NCI-H2196 (cell line): Measurements from ENCODE around the gene NFATC2.

Experiments
- DNase-seq: peaks from one replicate; lab custom pipeline; 2025; ENCODE audit not compliant: unreplicated experiment; lab: John Stamatoyannopoulos, UW

Gene NFATC2

GRCh38 chr20:51516855-51517254 lies 25.7 kb downstream of the NFATC2 start:
- no peak for DNase-seq

- DNase-seq, result no peak
Observed at GRCh38 chr20:51514836-51515235, 27.7 kb downstream of the NFATC2 start.

DNA sequence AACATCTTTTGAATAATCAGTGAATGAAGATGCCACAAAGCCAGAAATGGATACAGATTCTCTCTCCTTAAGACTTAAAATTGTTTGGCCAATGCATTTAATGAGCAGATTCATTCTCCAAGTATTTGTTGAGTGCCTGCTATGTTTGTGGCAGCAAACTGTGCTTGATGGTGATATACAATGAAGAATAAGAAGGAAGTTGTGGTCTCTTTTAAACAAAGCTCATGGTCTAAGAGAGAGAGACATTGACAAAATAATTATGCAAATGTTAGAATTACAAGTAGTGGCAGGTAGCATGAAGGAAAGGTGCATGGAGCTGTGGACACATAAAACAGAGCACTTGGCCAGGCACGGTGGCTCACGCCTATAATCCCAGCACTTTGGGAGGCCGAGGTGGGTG lies 28.3 kb downstream of the NFATC2 start:
- DNase-seq, result no peak

DNA sequence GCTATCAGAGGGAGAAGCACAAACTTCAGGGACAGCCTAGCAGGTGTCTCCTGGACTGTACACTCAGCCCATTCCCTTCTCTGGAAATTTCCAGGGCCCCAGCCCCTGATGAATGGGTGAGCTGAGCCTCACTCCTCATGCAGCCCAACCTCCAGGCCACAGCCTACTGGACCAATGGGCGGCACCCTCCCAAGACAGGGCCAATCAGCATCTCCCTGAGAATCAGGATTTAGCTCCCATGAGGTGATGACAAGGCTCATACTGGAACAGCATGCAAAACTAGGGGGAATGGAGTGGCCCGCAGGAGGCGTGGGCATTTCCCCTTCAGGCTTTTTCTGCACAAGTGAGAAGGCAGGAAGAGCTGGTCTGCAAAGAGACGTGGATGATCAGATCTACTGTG lies 29.0 kb downstream of the NFATC2 start:
- DNase-seq, result no peak

DNA sequence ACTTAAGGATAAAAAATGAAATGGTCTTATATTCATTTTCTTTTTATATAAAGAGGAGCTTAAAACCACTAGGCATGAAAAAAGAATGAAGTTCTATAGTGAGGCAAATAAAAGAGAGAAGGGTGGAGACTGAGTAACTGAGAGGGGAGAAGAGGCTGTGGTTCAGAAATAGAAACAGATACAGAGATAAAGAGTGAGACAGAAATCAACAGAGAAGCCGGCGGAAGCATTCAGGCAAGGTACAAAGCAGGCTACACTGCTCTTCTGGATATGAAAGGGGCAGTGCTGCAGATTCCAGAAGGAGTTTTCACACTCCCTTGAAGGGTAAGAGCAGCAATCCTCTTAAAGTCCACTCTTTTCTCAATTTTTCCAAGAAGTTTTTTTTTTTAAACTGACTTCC lies 29.9 kb downstream of the NFATC2 start:
- DNase-seq, result no peak

DNA sequence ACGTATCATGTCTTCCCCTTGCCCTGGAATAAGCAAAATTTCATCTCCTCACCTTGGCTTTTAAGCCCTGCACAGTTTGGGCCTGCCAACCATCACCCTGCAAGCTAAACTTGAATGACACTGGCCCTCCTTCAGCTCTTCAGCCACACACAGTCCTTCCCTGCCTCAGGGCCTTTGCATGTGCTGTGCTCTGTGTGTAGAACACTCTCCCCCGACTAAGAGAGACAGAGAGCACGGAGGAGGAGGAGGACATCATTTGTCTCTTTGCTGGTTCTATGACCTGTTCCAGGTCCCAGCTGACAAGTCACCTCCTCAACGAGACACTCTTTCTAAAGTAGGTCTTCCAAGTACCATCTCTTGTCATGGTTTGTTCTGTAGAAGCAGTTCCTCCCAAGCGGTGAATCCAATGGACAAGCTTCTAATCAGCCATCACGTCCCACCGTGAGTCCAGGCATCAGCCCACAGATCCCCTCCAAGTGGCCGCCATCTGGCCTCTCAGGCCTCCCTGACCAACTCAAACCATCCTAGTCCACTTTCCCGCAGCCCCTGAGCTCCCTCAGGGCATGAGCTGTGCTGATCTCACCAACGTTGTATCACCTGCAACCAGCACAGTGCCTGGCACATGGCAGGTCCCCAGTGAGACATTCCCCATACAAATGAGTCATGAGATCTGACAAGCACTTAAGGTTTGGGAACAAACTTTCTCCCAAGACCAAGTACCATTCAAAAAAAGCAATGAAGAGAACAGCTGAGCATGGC lies 30.5 kb downstream of the NFATC2 start:
- DNase-seq, result no peak

GRCh38 chr20:51510936-51511605 lies 31.4 kb downstream of the NFATC2 start:
- no peak for DNase-seq

DNA sequence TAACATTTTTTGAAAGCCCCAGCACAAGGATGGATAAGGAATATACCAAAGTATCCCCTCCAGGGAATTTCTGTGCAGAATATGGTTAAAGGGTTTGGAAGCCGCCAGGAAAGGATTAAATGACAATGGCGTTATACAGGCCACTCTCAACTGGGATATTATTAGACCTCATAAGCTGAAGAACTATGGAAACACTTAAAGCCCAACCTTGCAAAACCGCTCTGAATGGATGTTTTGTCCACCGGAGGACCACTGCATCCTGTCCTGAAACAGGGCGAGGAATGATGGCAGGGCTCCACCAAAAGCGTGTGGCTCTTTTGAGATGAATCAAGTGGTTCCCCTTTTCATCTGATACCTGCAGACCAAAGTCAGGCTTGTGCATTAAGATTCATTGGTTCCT lies 32.4 kb downstream of the NFATC2 start:
- no peak for DNase-seq

- DNase-seq, result no peak
Observed at GRCh38 chr20:51509208-51509607, 33.3 kb downstream of the NFATC2 start.

- no peak for DNase-seq
Observed at GRCh38 chr20:51508780-51509179, 33.7 kb downstream of the NFATC2 start.

- DNase-seq, result no peak
Observed at GRCh38 chr20:51508158-51508557, 34.4 kb downstream of the NFATC2 start.

GRCh38 chr20:51507216-51508036 lies 35.1 kb downstream of the NFATC2 start:
- no peak for DNase-seq

DNA sequence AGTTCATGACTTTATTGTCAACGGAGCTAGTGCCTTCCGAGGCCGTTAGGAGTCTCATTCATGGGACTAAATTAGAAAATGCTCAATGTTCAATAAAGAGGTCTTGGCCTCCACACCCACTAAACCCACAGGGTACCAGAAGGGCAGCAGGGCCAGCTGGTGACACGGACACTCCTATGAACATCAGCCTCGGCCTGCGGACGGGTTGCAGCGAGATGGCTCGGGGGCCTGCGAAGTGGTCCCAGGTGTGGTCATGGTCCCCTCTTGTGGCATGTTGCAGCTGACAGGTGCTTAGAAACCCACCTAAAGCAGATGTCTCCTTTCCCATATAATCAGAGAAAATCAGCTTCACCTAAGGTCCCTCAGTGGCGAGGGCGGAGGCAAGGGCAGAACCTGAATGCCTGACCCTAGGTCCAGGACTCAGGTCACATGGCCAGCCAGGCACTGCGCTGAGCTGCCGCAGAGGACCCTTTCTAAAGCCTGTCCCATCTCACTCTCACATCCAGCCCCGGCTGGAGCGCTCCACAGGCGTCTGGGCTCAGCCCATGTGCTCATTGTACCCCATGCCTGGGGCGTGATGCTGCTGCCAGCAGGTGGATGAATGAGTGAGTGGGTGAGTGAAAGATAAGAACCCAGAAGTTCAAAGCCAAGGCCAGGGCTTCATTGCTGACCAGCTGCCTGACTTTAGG lies 35.8 kb downstream of the NFATC2 start:
- DNase-seq, result no peak

- no peak for DNase-seq
Observed at GRCh38 chr20:51505566-51505965, 37.0 kb downstream of the NFATC2 start.

GRCh38 chr20:51503376-51503775 lies 39.1 kb downstream of the NFATC2 start:
- no peak for DNase-seq

- DNase-seq, result no peak
Observed at GRCh38 chr20:51500936-51501335, 41.6 kb downstream of the NFATC2 start.

- no peak for DNase-seq
Observed at GRCh38 chr20:51500311-51500710, 42.2 kb downstream of the NFATC2 start.

DNA sequence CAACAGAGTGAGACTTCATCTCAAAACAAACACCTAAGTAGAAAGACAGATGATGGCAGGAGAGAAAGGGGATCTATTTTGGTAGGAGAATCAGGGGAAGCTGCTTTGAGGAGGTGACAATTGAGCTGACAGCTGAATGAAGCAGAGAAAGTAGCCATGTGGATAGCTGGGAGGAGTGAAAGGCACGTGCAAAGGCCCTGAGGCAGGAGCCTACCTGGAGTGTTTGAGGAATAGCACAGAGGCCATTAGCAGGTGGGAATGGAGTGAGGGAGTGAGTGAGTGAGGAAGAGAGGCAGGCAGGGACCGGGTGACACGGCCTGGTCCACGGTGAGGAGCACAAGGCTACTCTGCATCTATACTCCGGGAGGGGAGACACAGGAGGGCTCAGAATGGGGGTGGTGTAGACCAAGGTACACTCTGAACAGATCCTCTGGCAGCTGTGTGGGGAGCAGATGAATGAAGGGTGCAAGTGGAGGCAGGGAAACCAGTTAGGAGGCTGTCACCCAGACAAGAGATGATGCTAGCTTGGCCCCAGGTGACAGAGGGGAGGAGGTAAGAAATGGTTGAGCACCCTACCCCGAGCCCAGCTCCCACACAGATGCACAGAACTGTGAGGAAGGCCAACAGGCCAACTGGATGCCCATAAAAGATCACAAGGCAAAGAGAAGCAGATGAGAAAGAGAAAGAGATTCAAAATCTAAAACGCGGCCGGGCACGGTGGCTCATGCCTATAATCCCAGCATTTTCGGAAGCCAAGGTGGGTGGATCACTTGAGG lies 43.6 kb downstream of the NFATC2 start:
- DNase-seq, result no peak

- no peak for DNase-seq
Observed at GRCh38 chr20:51497542-51498467, 44.7 kb downstream of the NFATC2 start.
